Tongue (tissue), 2 donors: Measurements from ENCODE around the gene SYPL2. TPM values are rescaled to one million over a fixed set of nuclear protein-coding genes. Genes with fewer than 3 reads are reported as not detected.
A peak's percentile ranks its signal among the peaks of the same experiment; 100 is the strongest.
"Not testable (repeated sequence)": the region's sequence is repeated elsewhere in the genome, so short reads cannot be mapped to it uniquely, and the experiment has no call there.

Source experiments
- DNase-seq: peaks from one replicate; pipeline ENCODE4 v3.0.0-alpha.2; 2015
- total RNA-seq: library from RNA; depleted of rRNA; stranded (reverse); fragments of >200 nt; gene quantifications from one replicate; pipeline ENCODE4 v1.2.3, GENCODE V29; 2014

The SYPL2 gene
- total RNA-seq, 1 donor from 2014 or later: 61.5 TPM

- no peak for DNase-seq
Measured at GRCh38 chr1:109472779-109473178, 6.4 kb downstream of the SYPL2 start.

GRCh38 chr1:109473284-109474057 is 7.1 kb downstream of the SYPL2 start:
- not testable (repeated sequence) for DNase-seq

- DNase-seq: no peak
Measured at GRCh38 chr1:109474697-109475096, 8.4 kb downstream of the SYPL2 start.

- DNase-seq: no peak
Measured at GRCh38 chr1:109475261-109475660, 8.9 kb downstream of the SYPL2 start.

DNA sequence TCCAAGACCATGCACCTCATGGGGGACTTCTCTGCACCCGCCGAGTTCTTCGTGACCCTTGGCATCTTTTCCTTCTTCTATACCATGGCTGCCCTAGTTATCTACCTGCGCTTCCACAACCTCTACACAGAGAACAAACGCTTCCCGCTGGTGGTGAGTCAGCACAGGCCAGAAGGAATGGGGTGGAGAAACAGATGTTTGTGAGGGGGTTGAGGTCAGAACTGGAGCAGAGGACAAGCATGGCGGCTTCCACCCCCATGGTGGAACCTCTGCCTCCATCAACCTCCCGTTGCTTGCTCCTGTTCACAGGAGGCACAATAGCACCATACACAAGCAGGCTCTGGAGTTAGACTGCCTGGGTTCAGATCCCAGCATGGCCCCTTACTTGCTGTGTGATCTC is 10.5 kb downstream of the SYPL2 start:
- DNase-seq: no peak

DNA sequence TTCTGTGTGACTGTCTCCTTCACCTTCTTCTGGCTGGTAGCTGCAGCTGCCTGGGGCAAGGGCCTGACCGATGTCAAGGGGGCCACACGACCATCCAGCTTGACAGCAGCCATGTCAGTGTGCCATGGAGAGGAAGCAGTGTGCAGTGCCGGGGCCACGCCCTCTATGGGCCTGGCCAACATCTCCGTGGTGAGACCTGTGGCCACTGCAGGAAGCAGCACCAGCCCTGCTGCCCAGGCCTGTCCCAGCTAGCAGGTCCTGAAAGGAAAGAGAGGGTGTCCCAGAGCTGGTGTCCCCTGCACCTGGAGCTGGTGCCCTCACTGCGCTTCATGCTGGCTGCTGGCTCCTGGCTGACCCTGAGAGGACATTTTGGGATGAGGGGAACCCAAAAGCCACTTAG is 11.5 kb downstream of the SYPL2 start:
- no peak for DNase-seq

GRCh38 chr1:109478806-109479205 is 12.5 kb downstream of the SYPL2 start:
- no peak for DNase-seq

GRCh38 chr1:109479311-109479710 is 13.0 kb downstream of the SYPL2 start:
- no peak for DNase-seq

DNA sequence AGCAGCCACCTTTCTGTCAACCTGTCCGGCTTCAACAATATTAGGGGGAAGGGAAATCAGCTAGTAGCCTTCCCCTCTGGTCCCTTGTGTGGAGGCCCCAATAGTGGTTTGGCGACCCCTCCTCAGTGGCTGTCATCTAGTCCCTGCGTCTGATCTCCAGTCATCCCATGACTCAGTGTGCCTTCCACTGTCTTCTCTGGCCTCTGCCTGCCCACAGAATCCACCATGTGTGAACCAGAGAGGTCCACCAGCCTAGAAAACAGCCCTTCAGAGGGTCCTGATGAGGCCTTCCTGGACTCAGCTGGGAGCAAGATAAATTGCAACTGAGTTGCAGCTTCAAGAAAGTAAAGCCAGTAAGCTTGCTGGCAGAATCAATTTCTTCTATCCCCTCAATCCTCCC is 13.6 kb downstream of the SYPL2 start:
- DNase-seq: no peak

GRCh38 chr1:109481646-109482045 is 15.3 kb downstream of the SYPL2 start:
- no peak for DNase-seq

DNA sequence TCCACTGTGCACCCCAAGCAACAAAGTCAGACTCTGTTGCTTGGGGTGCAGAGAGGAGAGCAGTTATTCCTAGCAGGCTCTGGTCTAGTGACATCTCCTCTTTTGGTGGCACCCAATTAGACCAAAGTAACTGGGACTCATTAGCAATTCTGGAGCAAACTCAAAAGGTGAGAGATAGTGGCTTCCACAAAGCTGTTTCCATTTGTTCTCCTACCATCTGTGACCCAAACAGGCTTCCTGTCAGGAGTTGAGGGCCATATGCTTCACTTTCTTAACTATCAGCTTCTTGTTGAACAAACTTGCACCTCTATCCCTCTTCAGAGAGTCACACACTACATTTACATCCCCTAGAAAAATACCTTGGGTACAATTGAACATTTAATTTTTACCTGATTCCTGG is 15.9 kb downstream of the SYPL2 start:
- no peak for DNase-seq

- no peak for DNase-seq
Measured at GRCh38 chr1:109482791-109483671, 16.7 kb downstream of the SYPL2 start.

DNA sequence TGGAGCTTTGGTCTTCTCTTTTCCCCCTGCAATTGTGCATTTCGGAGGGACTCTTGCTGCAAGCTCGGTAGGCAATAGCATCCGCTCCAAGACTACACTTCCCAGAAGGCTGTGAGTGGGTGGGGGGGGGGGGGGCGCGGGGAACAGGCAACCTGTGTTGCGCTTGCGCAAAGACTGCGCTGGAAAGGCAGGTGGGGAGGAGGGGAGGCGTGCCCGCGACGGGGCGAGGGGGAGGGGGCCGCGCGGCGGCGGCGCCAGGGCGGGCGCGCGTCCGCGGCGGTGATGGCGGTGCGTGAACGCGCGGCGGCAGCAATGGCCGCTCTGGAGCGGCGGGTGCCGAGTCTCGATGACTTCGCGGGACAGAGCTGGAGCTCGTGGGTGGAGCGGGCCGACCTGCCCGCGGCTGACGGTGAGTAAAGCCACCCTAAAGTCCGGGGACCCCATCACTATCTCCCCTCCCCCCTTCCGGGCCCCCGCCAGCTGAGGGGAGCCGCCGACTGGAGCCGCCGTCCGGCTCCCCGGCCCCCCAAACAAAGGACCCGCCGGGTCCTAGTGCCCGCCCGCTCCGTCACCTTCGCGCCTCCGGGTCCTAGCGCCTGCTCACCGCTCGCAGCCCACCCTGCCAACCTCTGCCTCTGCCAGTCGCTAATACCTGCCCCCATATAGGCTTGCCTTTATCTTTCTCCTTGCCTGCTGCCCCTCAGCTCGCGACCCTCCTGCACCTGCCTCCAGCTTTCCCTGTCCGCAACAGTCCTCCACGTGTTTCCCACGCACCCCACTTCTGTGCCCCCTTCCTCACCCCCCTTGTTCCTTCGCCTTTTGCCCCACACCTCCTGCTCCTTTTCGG is 17.5 kb downstream of the SYPL2 start, which contains the start of gene ATXN7L2:
TSS of gene ATXN7L2 (plus strand) at position 234 of the 847 bp plus-strand sequence. CDS start at position 283, 49 bp downstream.
- DNase-seq: peak; percentile 97

DNA sequence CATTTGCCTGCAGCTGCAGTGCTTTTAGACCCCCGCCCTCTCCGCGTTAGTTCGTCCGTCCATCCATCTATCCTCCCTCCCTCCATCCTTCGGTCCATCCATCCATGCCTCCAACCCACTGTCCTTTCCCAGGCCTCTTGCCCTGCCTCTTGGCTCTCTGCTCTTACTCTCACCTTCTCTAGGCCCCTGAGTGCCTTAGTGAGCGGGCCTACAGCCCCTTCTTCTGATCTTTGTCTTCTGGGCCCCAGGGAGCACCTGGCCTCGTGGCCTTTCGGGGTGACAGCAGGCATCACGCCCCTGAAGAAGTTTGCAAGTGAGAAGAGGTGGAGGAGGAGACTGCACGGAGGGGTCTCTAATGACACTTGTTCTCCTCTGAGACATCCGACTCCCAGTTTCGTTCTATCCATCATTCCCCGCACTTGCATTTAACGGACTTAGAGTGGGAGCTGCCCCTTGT is 18.2 kb downstream of the SYPL2 start:
- no peak for DNase-seq

DNA sequence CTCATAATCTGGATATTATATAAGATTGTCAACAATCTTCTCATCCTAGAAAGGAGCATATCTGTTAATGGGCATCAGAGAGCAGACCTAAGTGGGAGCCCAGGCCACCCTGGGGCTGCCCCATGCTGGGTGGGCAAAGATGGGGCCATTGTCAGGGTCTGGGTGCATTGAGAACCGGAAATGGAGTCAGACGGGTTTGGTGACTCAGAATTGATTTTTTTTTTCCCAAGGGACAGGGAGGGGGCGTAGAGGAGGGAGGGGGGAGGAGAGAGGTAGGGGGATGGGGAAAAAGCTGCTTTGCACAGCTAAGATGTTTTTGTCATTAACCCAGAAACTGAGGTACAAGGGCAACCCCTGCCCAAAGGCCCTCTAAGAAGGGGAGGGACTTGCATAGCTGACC is 18.7 kb downstream of the SYPL2 start:
- DNase-seq: no peak

DNA sequence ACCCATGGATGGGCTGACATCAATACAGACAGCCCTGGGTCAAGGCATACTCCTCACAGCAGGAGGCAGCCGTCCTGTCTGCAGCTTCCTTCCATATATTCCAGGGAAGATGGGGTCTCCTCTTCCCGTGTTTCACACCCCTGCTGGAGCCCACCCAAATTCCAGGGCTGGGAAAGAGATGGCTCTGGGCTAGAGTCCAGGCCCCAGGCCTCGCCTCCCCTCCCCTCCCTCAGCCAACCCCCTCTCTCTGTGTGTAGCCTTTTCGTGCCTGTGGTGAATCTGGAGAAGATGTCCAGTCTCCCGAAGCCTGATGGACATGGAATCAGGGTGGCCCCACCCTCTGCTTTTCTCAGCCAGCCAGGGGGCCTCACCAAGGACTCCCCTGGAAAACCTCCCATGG is 20.9 kb downstream of the SYPL2 start:
- no peak for DNase-seq

DNA sequence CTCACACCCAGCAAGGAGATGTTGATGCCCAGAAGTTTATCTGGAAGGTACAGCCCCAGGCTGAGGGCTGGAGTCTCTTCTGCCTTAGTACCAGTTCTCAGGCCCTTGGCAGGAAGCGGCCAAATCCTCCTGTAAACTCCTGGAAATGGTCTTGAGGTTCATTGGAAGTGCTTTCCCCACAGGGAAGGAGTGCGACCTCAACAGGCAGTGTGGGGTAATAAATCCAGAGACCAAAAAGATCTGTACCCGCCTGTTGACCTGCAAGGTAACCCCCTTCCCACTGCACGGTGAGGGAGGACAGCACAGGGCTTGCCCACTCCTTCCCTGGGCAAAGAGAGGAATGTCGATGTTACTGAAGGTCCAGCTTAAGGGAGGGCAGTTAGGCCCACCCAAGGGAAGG is 21.9 kb downstream of the SYPL2 start:
- DNase-seq: no peak

DNA sequence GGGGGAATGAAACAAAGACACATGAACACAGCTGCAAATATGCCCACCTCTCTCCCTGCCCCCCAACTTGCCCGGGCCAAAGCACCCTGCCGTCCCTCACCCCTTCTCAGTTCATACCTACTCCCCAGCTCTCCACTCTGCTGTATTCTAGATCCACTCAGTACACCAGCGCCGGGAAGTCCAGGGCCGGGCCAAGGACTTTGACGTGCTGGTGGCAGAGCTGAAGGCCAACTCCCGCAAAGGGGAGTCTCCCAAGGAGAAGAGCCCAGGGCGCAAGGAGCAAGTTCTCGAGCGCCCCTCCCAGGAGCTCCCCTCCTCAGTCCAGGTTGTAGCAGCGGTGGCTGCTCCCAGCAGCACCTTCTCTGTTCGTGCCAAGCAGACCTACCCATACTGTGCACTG is 22.4 kb downstream of the SYPL2 start:
- no peak for DNase-seq

DNA sequence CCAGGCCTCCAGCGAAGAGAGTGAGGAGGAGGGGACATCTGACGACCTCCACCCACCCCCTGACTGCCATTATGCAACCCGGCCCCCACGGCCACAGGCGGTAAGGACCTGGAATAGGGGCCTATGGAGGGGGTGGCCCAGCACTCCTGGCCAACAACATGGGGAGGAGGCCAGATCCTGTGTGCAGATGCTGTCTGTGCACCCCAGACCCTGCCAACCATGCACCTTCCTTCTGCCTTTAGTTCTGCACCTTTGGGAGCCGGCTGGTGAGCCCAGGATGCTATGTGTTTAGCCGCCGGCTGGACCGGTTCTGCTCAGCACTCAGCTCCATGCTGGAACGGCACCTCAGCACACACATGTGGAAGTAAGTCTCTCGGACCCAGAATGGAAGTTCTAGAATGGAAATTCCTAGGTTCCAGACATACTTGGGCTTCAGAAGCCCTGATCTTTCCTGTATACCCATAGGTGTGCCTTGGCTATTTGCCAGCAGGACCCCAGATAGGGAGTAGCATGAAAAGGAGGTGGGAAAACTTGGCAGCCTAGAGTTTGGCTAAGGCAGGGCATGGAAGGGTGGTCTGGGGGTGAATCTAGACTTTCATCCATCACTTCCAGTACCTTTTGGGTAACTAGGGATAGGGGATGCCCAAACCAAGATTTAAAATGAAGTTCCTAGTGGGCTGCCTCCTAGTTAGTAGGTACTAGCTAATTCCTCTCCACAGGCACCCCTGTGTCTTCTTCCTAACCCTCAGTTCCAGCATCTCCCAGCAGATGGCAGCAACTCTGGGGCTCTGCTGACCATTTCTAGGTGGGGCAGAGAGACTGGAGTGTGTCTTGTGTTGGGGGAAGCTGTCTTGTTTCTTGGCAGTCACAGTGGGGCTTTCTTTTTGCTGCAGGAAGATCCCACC is 23.9 kb downstream of the SYPL2 start:
- DNase-seq: peak; percentile 82

DNA sequence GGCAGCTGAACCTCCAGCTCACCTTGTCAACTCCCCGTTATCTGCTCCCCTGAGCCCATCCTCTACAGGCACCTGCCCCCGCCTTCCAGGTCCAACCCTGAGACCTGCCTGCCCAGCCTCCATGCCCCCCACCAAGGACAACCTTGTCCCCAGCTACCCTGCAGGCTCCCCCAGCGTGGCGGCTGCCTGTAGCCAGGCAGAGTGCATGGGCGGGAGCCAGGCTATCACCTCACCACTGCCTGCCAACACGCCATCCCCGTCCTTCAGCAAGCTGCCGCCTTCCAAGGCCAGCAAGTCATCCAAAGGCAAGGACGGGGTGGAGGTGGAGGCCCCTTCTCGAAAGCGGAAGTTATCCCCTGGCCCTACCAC is 24.6 kb downstream of the SYPL2 start:
- DNase-seq: no peak

GRCh38 chr1:109491372-109491771 is 25.0 kb downstream of the SYPL2 start:
- DNase-seq: no peak
